Adrenal gland (tissue), 5 donors: ENCODE results near the gene VWA5B1.

Source experiments
- POLR2A ChIP-seq, 2 donors: fragments of 450-650 bp; IDR thresholded peaks; one replicate each; pipeline ENCODE4 v1.6.1; 2017; ENCODE audit warnings: antibody characterized with exemption in 2 of 2, mild to moderate bottlenecking in 2 of 2, moderate library complexity in 1 of 2
- TF ChIP-seq, protein P1 (sequence below), 6 experiments: fragments of 450-650 bp in 4 of 6; fragments of 200-600 bp in 2 of 6; sonication (generic) in 1 of 6; IDR thresholded peaks; 1 replicate in 5 of 6; 2 replicates in 1 of 6; pipeline versions ENCODE4 v1.5.1 to v1.8.0; 2016 to 2021; ENCODE audit warnings: antibody characterized with exemption in 6 of 6, mild to moderate bottlenecking in 2 of 6, moderate library complexity in 1 of 6
- donor health status: DM: no; HTN: no; CAD: no.

DNA sequence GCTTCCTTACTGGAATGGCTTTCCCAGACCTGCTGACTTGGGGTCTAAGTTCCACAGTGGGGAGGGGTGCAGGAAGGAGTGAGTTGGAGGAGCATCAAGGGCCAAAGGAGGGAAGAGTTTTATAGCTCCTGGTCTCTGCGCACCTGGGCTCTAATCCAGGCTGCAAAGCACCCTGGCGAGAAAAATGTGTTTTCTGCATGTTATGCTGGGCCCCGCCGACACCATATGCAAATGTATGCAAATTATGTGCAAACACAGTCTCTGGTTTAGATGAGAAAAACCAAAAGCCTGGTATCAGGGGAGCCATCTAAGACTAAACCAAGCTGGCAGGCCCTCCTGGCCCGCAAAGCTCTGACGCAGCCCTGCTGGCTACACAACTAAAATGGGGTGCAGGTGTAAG is 95.0 kb downstream of the VWA5B1 start:
- no peak for TF ChIP-seq POLR2A (IDR thresholded peaks at IDR 0.05)
- TF ChIP-seq, protein P1, sequence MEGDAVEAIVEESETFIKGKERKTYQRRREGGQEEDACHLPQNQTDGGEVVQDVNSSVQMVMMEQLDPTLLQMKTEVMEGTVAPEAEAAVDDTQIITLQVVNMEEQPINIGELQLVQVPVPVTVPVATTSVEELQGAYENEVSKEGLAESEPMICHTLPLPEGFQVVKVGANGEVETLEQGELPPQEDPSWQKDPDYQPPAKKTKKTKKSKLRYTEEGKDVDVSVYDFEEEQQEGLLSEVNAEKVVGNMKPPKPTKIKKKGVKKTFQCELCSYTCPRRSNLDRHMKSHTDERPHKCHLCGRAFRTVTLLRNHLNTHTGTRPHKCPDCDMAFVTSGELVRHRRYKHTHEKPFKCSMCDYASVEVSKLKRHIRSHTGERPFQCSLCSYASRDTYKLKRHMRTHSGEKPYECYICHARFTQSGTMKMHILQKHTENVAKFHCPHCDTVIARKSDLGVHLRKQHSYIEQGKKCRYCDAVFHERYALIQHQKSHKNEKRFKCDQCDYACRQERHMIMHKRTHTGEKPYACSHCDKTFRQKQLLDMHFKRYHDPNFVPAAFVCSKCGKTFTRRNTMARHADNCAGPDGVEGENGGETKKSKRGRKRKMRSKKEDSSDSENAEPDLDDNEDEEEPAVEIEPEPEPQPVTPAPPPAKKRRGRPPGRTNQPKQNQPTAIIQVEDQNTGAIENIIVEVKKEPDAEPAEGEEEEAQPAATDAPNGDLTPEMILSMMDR (IDR thresholded peaks at IDR 0.05) = no peak
